Progenitor cell of endocrine pancreas (in vitro differentiated cells): ENCODE results near the gene ZNRF3. TPM values are rescaled to one million over a fixed set of nuclear protein-coding genes. Genes with fewer than 3 reads are reported as not detected.

ENCODE experiments used
- DNase-seq: peaks from one replicate; pipeline ENCODE4 v3.0.0; 2021; ENCODE audit warnings: low spot score; ENCODE audit not compliant: unreplicated experiment
- H3K27ac Mint-ChIP-seq: 2 replicates; pipeline ENCODE4 v1.8.0; 2021; ENCODE audit warnings: mild to moderate bottlenecking, moderate library complexity, mixed read lengths
- H3K27me3 Mint-ChIP-seq: 2 replicates; pipeline ENCODE4 v1.8.0; 2021; ENCODE audit warnings: mixed read lengths
- H3K36me3 Mint-ChIP-seq: 2 replicates; pipeline ENCODE4 v1.8.0; 2022; ENCODE audit warnings: mixed read lengths; ENCODE audit not compliant: insufficient read depth
- H3K4me1 Mint-ChIP-seq: 2 replicates; pipeline ENCODE4 v1.8.0; 2021; ENCODE audit warnings: low read depth, mixed read lengths
- H3K4me3 Mint-ChIP-seq: 2 replicates; pipeline ENCODE4 v1.8.0; 2021; ENCODE audit warnings: low read depth, mild to moderate bottlenecking, moderate library complexity, mixed read lengths
- H3K9me3 Mint-ChIP-seq: 2 replicates; pipeline ENCODE4 v1.8.0; 2021; ENCODE audit warnings: low read depth, mixed read lengths
- CTCF ChIP-seq: fragments of 200-600 bp; sonication (generic); IDR thresholded peaks from one replicate; pipeline ENCODE4 v1.5.0; 2021; ENCODE audit warnings: antibody characterized with exemption, mild to moderate bottlenecking; ENCODE audit not compliant: unreplicated experiment
- total RNA-seq: library from RNA; stranded (reverse); gene quantifications from 2 replicates; pipeline ENCODE4 v1.2.1, GENCODE V29; 2021

Gene ZNRF3
- total RNA-seq, 1 donor from 2014 or later: 7.5 TPM

GRCh38 chr22:28981818-28982499, 98.6 kb downstream of the ZNRF3 start:
- H3K27me3 Mint-ChIP-seq: peaks cover 6% of the 10 kb centered on the region

DNA sequence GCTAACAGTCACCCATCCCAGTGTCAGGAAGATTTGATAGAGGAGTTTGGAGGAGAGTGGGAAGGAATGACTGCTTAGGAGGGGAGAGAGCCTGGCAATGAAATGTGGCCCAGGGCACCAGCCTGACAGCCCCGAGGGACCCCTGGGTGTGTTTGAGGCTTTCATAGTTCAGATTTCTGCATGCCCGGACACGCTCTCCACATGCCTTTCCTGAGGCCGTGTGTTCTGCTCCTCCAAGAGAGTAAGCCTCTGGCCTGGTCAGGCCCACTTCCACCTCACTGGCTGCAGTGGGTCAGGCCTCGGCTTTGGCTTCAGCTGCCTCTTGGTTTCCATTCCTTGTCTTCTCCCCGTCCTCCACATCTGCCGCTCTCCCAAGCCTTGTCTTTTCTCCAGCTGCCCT, 99.8 kb downstream of the ZNRF3 start:
- Mint-ChIP-seq H3K36me3 (peaks cover 1% of the 10 kb centered on the region), H3K4me3 (no peak overlapping the region), H3K27me3 (peaks cover 6% of the 10 kb centered on the region), H3K4me1 (peaks cover 29% of the 10 kb centered on the region), H3K27ac (no peak overlapping the region), H3K9me3 (no peaks in the 10 kb centered on the region)
- no peak for DNase-seq
- no peak for TF ChIP-seq CTCF

More at GRCh38 chr22:28981818-28982499, 98.6 kb downstream of the ZNRF3 start:
- peaks cover 35% of the 10 kb centered on the region for H3K4me1 Mint-ChIP-seq
- H3K9me3 Mint-ChIP-seq: no peaks in the 10 kb centered on the region
- no peak for DNase-seq
- H3K4me3 Mint-ChIP-seq: no peak overlapping the region
- no peaks in the 10 kb centered on the region for H3K36me3 Mint-ChIP-seq
- H3K27ac Mint-ChIP-seq: no peak overlapping the region
- TF ChIP-seq CTCF: no peak

GRCh38 chr22:28983788-28984441, 100.5 kb downstream of the ZNRF3 start:
- Mint-ChIP-seq H3K4me1 (peaks cover 27% of the 10 kb centered on the region), H3K36me3 (peaks cover 1% of the 10 kb centered on the region), H3K27me3 (peaks cover 3% of the 10 kb centered on the region), H3K27ac (peak overlapping the region; percentile 8), H3K4me3 (no peak overlapping the region), H3K9me3 (no peaks in the 10 kb centered on the region)
- TF ChIP-seq CTCF: no peak
- DNase-seq: no peak

DNA sequence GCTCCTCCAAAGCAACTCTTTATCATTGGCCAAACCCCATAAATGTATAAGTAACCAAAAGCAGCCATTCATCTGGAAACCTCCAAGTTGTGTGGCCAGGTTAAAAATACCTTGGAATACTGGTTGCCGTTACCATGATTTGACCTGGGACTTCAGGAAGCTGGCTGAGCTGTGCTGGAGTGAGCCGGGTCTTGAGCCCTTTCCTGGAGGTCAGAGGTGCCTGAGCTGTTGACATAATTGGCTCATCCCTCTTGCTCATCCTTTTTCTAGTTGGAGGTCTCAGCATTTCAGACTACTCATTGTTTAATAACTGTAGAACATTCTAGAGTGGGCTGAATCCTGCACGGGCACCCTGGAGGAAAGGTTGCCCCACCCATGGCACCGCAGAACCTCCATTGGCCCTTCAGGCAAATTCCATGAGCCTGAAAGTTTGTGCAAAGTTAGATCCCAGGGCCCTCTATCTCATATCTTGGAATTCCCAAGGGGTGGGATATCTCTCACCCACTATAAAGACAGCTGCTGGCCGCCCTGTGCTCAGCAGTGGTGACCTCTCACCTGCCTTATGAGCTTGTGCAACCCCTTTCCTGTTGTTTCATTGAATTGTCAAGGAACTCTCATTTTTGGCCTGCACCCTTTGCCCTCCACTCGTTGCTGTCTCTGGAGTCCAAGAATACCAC, 101.2 kb downstream of the ZNRF3 start:
- H3K27me3 Mint-ChIP-seq: no peaks in the 10 kb centered on the region
- H3K36me3 Mint-ChIP-seq: peaks cover 1% of the 10 kb centered on the region
- H3K4me3 Mint-ChIP-seq: no peak overlapping the region
- no peak for TF ChIP-seq CTCF
- H3K4me1 Mint-ChIP-seq: peaks cover 20% of the 10 kb centered on the region
- H3K27ac Mint-ChIP-seq: no peak overlapping the region
- no peaks in the 10 kb centered on the region for H3K9me3 Mint-ChIP-seq
- DNase-seq: no peak

- Mint-ChIP-seq H3K36me3 (peaks cover 1% of the 10 kb centered on the region), H3K4me1 (peaks cover 17% of the 10 kb centered on the region), H3K4me3 (no peak overlapping the region), H3K9me3 (no peaks in the 10 kb centered on the region), H3K27me3 (no peaks in the 10 kb centered on the region), H3K27ac (no peak overlapping the region)
- no peak for TF ChIP-seq CTCF
- DNase-seq: no peak
These were observed 102.4 kb downstream of the ZNRF3 start for GRCh38 chr22:28985581-28986290.
